HEK293 (cell line): ENCODE measurements around the gene SLA2.
"Not testable (repeated sequence)": the region's sequence is repeated elsewhere in the genome, so short reads cannot be mapped to it uniquely, and the experiment has no call there.

ENCODE experiments used
- CTCF ChIA-PET: fragments of 350-600 bp; formaldehyde crosslinking; extraction: SDS; loops from one replicate; lab custom pipeline; 2021; ENCODE audit warnings: antibody characterized with exemption; lab: Yijun Ruan, JAX
- POLR2A ChIA-PET: fragments of 300-600 bp; formaldehyde crosslinking; extraction: SDS; loops from one replicate; lab custom pipeline; 2020; ENCODE audit warnings: antibody characterized with exemption, inconsistent platforms; lab: Yijun Ruan, JAX
- H3K27ac ChIP-seq: fragments of 200-500 bp; sonication (Bioruptor generic); 2 replicates; pipeline ENCODE4 v1.5.1; 2014; ENCODE audit warnings: low read depth, low read length, control low read depth, inconsistent platforms; ENCODE audit errors: extremely low read depth
- H3K36me3 ChIP-seq, 2 experiments: fragments of 200-500 bp in 1 of 2; sonication (Bioruptor generic) in 1 of 2; 1 replicate in 1 of 2; 2 replicates in 1 of 2; pipeline ENCODE4 v1.5.1; 2014 to 2017; ENCODE audit warnings: inconsistent platforms in 2 of 2, low read length in 2 of 2; ENCODE audit not compliant: control insufficient read depth in 2 of 2, insufficient read depth in 1 of 2
- H3K4me1 ChIP-seq: fragments of 200-500 bp; sonication (Bioruptor generic); 2 replicates; pipeline ENCODE4 v1.5.1; 2014; ENCODE audit warnings: mild to moderate bottlenecking, low read length, inconsistent platforms; ENCODE audit not compliant: control insufficient read depth, insufficient read depth
- H3K4me3 ChIP-seq: 2 replicates; pipeline ENCODE4 v1.5.1; 2011; ENCODE audit warnings: low read depth, mild to moderate bottlenecking, control low read depth, low read length, moderate library complexity
- H3K9me3 ChIP-seq: fragments of 200-500 bp; sonication (Bioruptor generic); 2 replicates; pipeline ENCODE4 v1.5.1; 2014; ENCODE audit warnings: low read depth, low read length, inconsistent platforms; ENCODE audit not compliant: control insufficient read depth, insufficient read depth
- AEBP2 ChIP-seq: fragments of 450-650 bp; formaldehyde crosslinking; IDR thresholded peaks from 2 replicates; pipeline ENCODE4 v1.5.1; 2016; ENCODE audit warnings: missing biosample characterization, missing genetic modification characterization, borderline replicate concordance
- GFI1B ChIP-seq: fragments of 450-650 bp; formaldehyde crosslinking; IDR thresholded peaks from 2 replicates; pipeline ENCODE4 v1.5.1; 2016; ENCODE audit warnings: missing biosample characterization, missing genetic modification characterization
- IKZF3 ChIP-seq: fragments of 450-650 bp; IDR thresholded peaks from 2 replicates; pipeline ENCODE4 v1.5.0; 2018; ENCODE audit warnings: missing biosample characterization, mild to moderate bottlenecking, missing genetic modification characterization, moderate library complexity
- KLF7 ChIP-seq: fragments of 450-650 bp; formaldehyde crosslinking; IDR thresholded peaks from 2 replicates; pipeline ENCODE4 v1.5.1; 2016; ENCODE audit warnings: missing biosample characterization, missing genetic modification characterization, borderline replicate concordance
- REST ChIP-seq: fragments of 450-650 bp; formaldehyde crosslinking; IDR thresholded peaks from 2 replicates; pipeline ENCODE4 v1.5.1; 2016; ENCODE audit warnings: missing biosample characterization, missing genetic modification characterization
- SCRT1 ChIP-seq: fragments of 450-650 bp; formaldehyde crosslinking; IDR thresholded peaks from 2 replicates; pipeline ENCODE4 v1.5.1; 2016; ENCODE audit warnings: missing biosample characterization, missing genetic modification characterization, borderline replicate concordance
- TRIM28 ChIP-seq: IDR thresholded peaks from 2 replicates; pipeline ENCODE4 v1.6.1; 2011; ENCODE audit warnings: low read length, control low read depth, borderline replicate concordance
- YY2 ChIP-seq: fragments of 450-650 bp; formaldehyde crosslinking; IDR thresholded peaks from 2 replicates; pipeline ENCODE4 v1.5.1; 2016; ENCODE audit warnings: missing biosample characterization, missing genetic modification characterization
- ZBTB49 ChIP-seq: fragments of 450-650 bp; formaldehyde crosslinking; IDR thresholded peaks from 2 replicates; pipeline ENCODE4 v1.5.1; 2016; ENCODE audit warnings: missing biosample characterization, missing genetic modification characterization, low read depth
- ZBTB8A ChIP-seq: fragments of 450-650 bp; formaldehyde crosslinking; IDR thresholded peaks from 2 replicates; pipeline ENCODE4 v1.5.1; 2016; ENCODE audit warnings: missing biosample characterization, missing genetic modification characterization
- ZNF10 ChIP-seq: fragments of 450-650 bp; formaldehyde crosslinking; IDR thresholded peaks from 2 replicates; pipeline ENCODE4 v1.5.1; 2017; ENCODE audit warnings: missing biosample characterization, missing genetic modification characterization
- ZNF114 ChIP-seq: fragments of 450-650 bp; formaldehyde crosslinking; IDR thresholded peaks from 2 replicates; pipeline ENCODE4 v1.5.0; 2017; ENCODE audit warnings: missing biosample characterization, missing genetic modification characterization
- ZNF121 ChIP-seq: fragments of 450-650 bp; formaldehyde crosslinking; IDR thresholded peaks from 2 replicates; pipeline ENCODE4 v1.5.1; 2016; ENCODE audit warnings: missing biosample characterization, missing genetic modification characterization
- ZNF2 ChIP-seq: fragments of 450-650 bp; formaldehyde crosslinking; IDR thresholded peaks from 2 replicates; pipeline ENCODE4 v1.5.1; 2016; ENCODE audit warnings: missing biosample characterization, missing genetic modification characterization
- ZNF266 ChIP-seq: fragments of 450-650 bp; formaldehyde crosslinking; IDR thresholded peaks from 2 replicates; pipeline ENCODE4 v1.5.1; 2016; ENCODE audit warnings: missing biosample characterization, missing genetic modification characterization, low read depth
- ZNF335 ChIP-seq: fragments of 450-650 bp; formaldehyde crosslinking; conservative IDR thresholded peaks from 2 replicates; pipeline ENCODE4 v1.5.1; 2016; ENCODE audit warnings: missing biosample characterization, missing genetic modification characterization
- ZNF433 ChIP-seq: fragments of 450-650 bp; formaldehyde crosslinking; IDR thresholded peaks from 2 replicates; pipeline ENCODE4 v1.5.1; 2016; ENCODE audit warnings: missing biosample characterization, missing genetic modification characterization, low read depth
- ZNF670 ChIP-seq: fragments of 450-650 bp; formaldehyde crosslinking; IDR thresholded peaks from 2 replicates; pipeline ENCODE4 v1.5.1; 2016; ENCODE audit warnings: missing biosample characterization, missing genetic modification characterization, low read depth
- ZSCAN18 ChIP-seq: fragments of 450-650 bp; formaldehyde crosslinking; IDR thresholded peaks from 2 replicates; pipeline ENCODE4 v1.5.1; 2016; ENCODE audit warnings: missing biosample characterization, missing genetic modification characterization
- ZSCAN30 ChIP-seq: fragments of 450-650 bp; IDR thresholded peaks from 2 replicates; pipeline ENCODE4 v1.5.1; 2018; ENCODE audit warnings: missing biosample characterization, mild to moderate bottlenecking, missing genetic modification characterization, moderate library complexity
- ZSCAN4 ChIP-seq: fragments of 450-650 bp; formaldehyde crosslinking; IDR thresholded peaks from 2 replicates; pipeline ENCODE4 v1.5.1; 2017; ENCODE audit warnings: missing biosample characterization, missing genetic modification characterization

SLA2 gene

GRCh38 chr20:36675545-36675944 lies 29.5 kb upstream of the SLA2 start:
- POLR2A ChIA-PET, H3K4me1 ChIP-seq: not testable (repeated sequence)
- H3K36me3 ChIP-seq = peaks cover 7 to 32% of the 10 kb centered on the region in 2 experiments; a peak in 2 of 3 replicates
- TF ChIP-seq ZNF121 (tag by site-specific recombination) = peak; percentile 65; the same call in 1 of the 2 replicates
- TF ChIP-seq, all 188 proteins: peak for 1; not testable (repeated sequence) for 187
- H3K9me3 ChIP-seq, CTCF ChIA-PET, H3K27ac ChIP-seq, H3K4me3 ChIP-seq: not testable (repeated sequence)

- Histone ChIP-seq H3K27ac (no peak overlapping the region), H3K4me1 (no peaks in the 10 kb centered on the region), H3K9me3 (no peaks in the 10 kb centered on the region), H3K4me3 (no peak overlapping the region), H3K36me3 (peaks cover 2 to 29% of the 10 kb centered on the region in 2 experiments; a peak in 2 of 3 replicates)
- POLR2A ChIA-PET = interaction anchor here (0.6 kb wide), 1 partner anchor 72 kb away, joined by 4 read pairs; no protein-coding TSS in a partner anchor
- CTCF ChIA-PET = interaction anchor here (0.6 kb wide), 1 partner anchor 56 kb away, joined by 3 read pairs; no protein-coding TSS in a partner anchor
- no peak for TF ChIP-seq TRIM28
- no peak for TF ChIP-seq ZNF10 (tag by site-specific recombination)
- no peak for TF ChIP-seq ZNF335 (tag by site-specific recombination)
- no peak for TF ChIP-seq REST
- no peak for TF ChIP-seq ZBTB49 (tag by site-specific recombination)
- TF ChIP-seq ZNF266 = no peak
- TF ChIP-seq ZNF114 (tag by site-specific recombination) = no peak
- TF ChIP-seq SCRT1 (tag by site-specific recombination) = no peak
- TF ChIP-seq ZNF2 (tag by site-specific recombination) = no peak
- TF ChIP-seq AEBP2 (tag by site-specific recombination) = no peak
- TF ChIP-seq ZSCAN4 (tag by site-specific recombination) = no peak
- no peak for TF ChIP-seq ZSCAN18 (tag by site-specific recombination)
- no peak for TF ChIP-seq ZNF433
- TF ChIP-seq ZNF670 = no peak
- no peak for TF ChIP-seq KLF7 (tag by site-specific recombination)
- no peak for TF ChIP-seq YY2 (tag by site-specific recombination)
- TF ChIP-seq ZBTB8A = no peak
- no peak for TF ChIP-seq IKZF3 (tag by site-specific recombination)
- no peak for TF ChIP-seq ZSCAN30 (tag by site-specific recombination)
- TF ChIP-seq GFI1B (tag by site-specific recombination) = no peak
Observed at GRCh38 chr20:36672991-36673390, 27.0 kb upstream of the SLA2 start.
